RWPE2 (cell line): Measurements from ENCODE around the gene MPIG6B.

ENCODE experiments used
- ATAC-seq: fragments of 200-7000 bp; cut with Tn5 transposase; 3 replicates; pipeline ENCODE4 v1.9.1; 2021; ENCODE audit warnings: low read depth
- DNase-seq: peaks from one replicate; pipeline ENCODE4 v3.0.0-alpha.2; 2020; ENCODE audit warnings: low spot score
- H3K27ac ChIP-seq: fragments of 450-650 bp; 2 replicates; pipeline ENCODE4 v1.5.1; 2017; ENCODE audit warnings: mild to moderate bottlenecking; ENCODE audit not compliant: poor library complexity, severe bottlenecking
- H3K27me3 ChIP-seq: fragments of 250-450 bp; sonication (Bioruptor Pico); 2 replicates; pipeline ENCODE4 v1.5.1; 2021; ENCODE audit warnings: mild to moderate bottlenecking, moderate library complexity; ENCODE audit not compliant: insufficient read depth, poor library complexity, severe bottlenecking
- H3K36me3 ChIP-seq: fragments of 250-450 bp; sonication (Bioruptor Pico); 2 replicates; pipeline ENCODE4 v1.5.1; 2020; ENCODE audit warnings: low read depth, mild to moderate bottlenecking, moderate library complexity
- H3K4me1 ChIP-seq: fragments of 250-450 bp; sonication (Bioruptor Pico); 2 replicates; pipeline ENCODE4 v1.5.1; 2021; ENCODE audit warnings: mild to moderate bottlenecking, moderate library complexity; ENCODE audit not compliant: insufficient read depth, poor library complexity, severe bottlenecking
- H3K4me3 ChIP-seq: fragments of 250-450 bp; sonication (Bioruptor Pico); 2 replicates; pipeline ENCODE4 v1.5.1; 2021; ENCODE audit warnings: mild to moderate bottlenecking, moderate library complexity; ENCODE audit not compliant: severe bottlenecking
- H3K9me3 ChIP-seq: fragments of 250-450 bp; sonication (Bioruptor Pico); 2 replicates; pipeline ENCODE4 v1.5.1; 2021; ENCODE audit warnings: mild to moderate bottlenecking, moderate library complexity; ENCODE audit not compliant: severe bottlenecking
- CTCF ChIP-seq: fragments of 450-650 bp; IDR thresholded peaks from one replicate; pipeline ENCODE4 v1.5.1; 2017; ENCODE audit warnings: mild to moderate bottlenecking, moderate library complexity; ENCODE audit not compliant: poor library complexity, severe bottlenecking

The MPIG6B gene

GRCh38 chr6:31729515-31729978 lies 6.4 kb downstream of the MPIG6B start:
- Histone ChIP-seq H3K27ac (peak overlapping the region; percentile 63), H3K36me3 (peaks cover 44% of the 10 kb centered on the region), H3K4me1 (peaks cover 12% of the 10 kb centered on the region), H3K4me3 (peak overlapping the region; percentile 66), H3K27me3 (no peaks in the 10 kb centered on the region), H3K9me3 (no peaks in the 10 kb centered on the region)
- ATAC-seq, result peak; percentile 81
- peak; percentile 89 for DNase-seq
- peak; percentile 85 for TF ChIP-seq CTCF

GRCh38 chr6:31729979-31730630 lies 6.9 kb downstream of the MPIG6B start:
- Histone ChIP-seq H3K27ac (peak overlapping the region; percentile 63), H3K4me1 (peaks cover 13% of the 10 kb centered on the region)

GRCh38 chr6:31730631-31731086 lies 7.5 kb downstream of the MPIG6B start:
- Histone ChIP-seq H3K27me3 (no peaks in the 10 kb centered on the region), H3K27ac (peak overlapping the region; percentile 63), H3K9me3 (no peaks in the 10 kb centered on the region), H3K4me1 (peaks cover 13% of the 10 kb centered on the region), H3K36me3 (peaks cover 50% of the 10 kb centered on the region), H3K4me3 (no peak overlapping the region)
- ATAC-seq, result no peak
- no peak for TF ChIP-seq CTCF
- DNase-seq, result no peak

More at GRCh38 chr6:31729979-31730630, 6.9 kb downstream of the MPIG6B start:
- DNase-seq (no peak), ATAC-seq (peak; percentile 61)
- no peak for TF ChIP-seq CTCF
- Histone ChIP-seq H3K27me3 (no peaks in the 10 kb centered on the region), H3K9me3 (no peaks in the 10 kb centered on the region), H3K36me3 (peaks cover 50% of the 10 kb centered on the region), H3K4me3 (peak overlapping the region; percentile 66)

- Histone ChIP-seq H3K27ac (no peak overlapping the region), H3K36me3 (peaks cover 50% of the 10 kb centered on the region), H3K9me3 (no peaks in the 10 kb centered on the region), H3K4me1 (peaks cover 19% of the 10 kb centered on the region), H3K4me3 (no peak overlapping the region), H3K27me3 (no peaks in the 10 kb centered on the region)
- no peak for DNase-seq
- no peak for TF ChIP-seq CTCF
- ATAC-seq, result no peak
Measured at GRCh38 chr6:31732029-31732428, 8.9 kb downstream of the MPIG6B start.

GRCh38 chr6:31733734-31734133 lies 10.6 kb downstream of the MPIG6B start:
- Histone ChIP-seq H3K4me3 (no peak overlapping the region), H3K9me3 (no peaks in the 10 kb centered on the region), H3K4me1 (peaks cover 33% of the 10 kb centered on the region), H3K27me3 (no peaks in the 10 kb centered on the region), H3K36me3 (peaks cover 50% of the 10 kb centered on the region), H3K27ac (peak overlapping the region; percentile 93)
- DNase-seq, result no peak
- no peak for ATAC-seq
- TF ChIP-seq CTCF, result no peak
